Effector memory CD4-positive, alpha-beta T cell (primary cell): ENCODE results near the gene TMPRSS9.
"Not testable (repeated sequence)": the region's sequence is repeated elsewhere in the genome, so short reads cannot be mapped to it uniquely, and the experiment has no call there.

Source experiments
- DNase-seq, 3 donors: peaks; one replicate each; pipeline ENCODE4 v3.0.0-alpha.2; 2020
- H3K27ac ChIP-seq: 2 replicates; pipeline ENCODE4 v1.7.0; 2013; ENCODE audit warnings: mild to moderate bottlenecking, low read length, moderate library complexity; ENCODE audit not compliant: insufficient read depth, poor library complexity, severe bottlenecking
- H3K27me3 ChIP-seq: replicated peaks from 2 replicates; pipeline ENCODE4 v1.7.0; 2013; ENCODE audit warnings: mild to moderate bottlenecking, low read length; ENCODE audit not compliant: insufficient read depth, control insufficient read depth, poor library complexity, severe bottlenecking
- H3K36me3 ChIP-seq: 2 replicates; pipeline ENCODE4 v1.7.0; 2013; ENCODE audit warnings: mild to moderate bottlenecking, low read length, moderate library complexity; ENCODE audit not compliant: control insufficient read depth, insufficient read depth
- H3K4me1 ChIP-seq: 2 replicates; pipeline ENCODE4 v1.7.0; 2013; ENCODE audit warnings: low read length, mild to moderate bottlenecking; ENCODE audit not compliant: control insufficient read depth, insufficient read depth, poor library complexity, severe bottlenecking
- H3K4me3 ChIP-seq: 2 replicates; pipeline ENCODE4 v1.7.0; 2013; ENCODE audit warnings: low read length, low read depth, mild to moderate bottlenecking; ENCODE audit not compliant: insufficient read depth, poor library complexity, severe bottlenecking
- H3K9me3 ChIP-seq: 2 replicates; pipeline ENCODE4 v1.7.0; 2013; ENCODE audit warnings: mild to moderate bottlenecking, low read length, moderate library complexity; ENCODE audit not compliant: control insufficient read depth

Gene TMPRSS9

GRCh38 chr19:2392899-2393298 is 32.8 kb downstream of the TMPRSS9 start:
- not testable (repeated sequence) for DNase-seq

GRCh38 chr19:2394054-2394441 is 34.0 kb downstream of the TMPRSS9 start:
- no peaks in the 10 kb centered on the region for H3K27me3 ChIP-seq
- H3K36me3 ChIP-seq, result no peaks in the 10 kb centered on the region
- no peak overlapping the region for H3K27ac ChIP-seq
- DNase-seq, result no peak
- H3K4me3 ChIP-seq, result no peak overlapping the region
- H3K4me1 ChIP-seq, result no peaks in the 10 kb centered on the region
- no peaks in the 10 kb centered on the region for H3K9me3 ChIP-seq

More at GRCh38 chr19:2392899-2393298, 32.8 kb downstream of the TMPRSS9 start:
- H3K9me3 ChIP-seq, H3K36me3 ChIP-seq, H3K4me1 ChIP-seq, H3K4me3 ChIP-seq, H3K27me3 ChIP-seq, H3K27ac ChIP-seq: not testable (repeated sequence)

- no peaks in the 10 kb centered on the region for H3K4me1 ChIP-seq
- H3K27ac ChIP-seq, result no peak overlapping the region
- H3K4me3 ChIP-seq, result no peak overlapping the region
- no peak for DNase-seq
- H3K27me3 ChIP-seq, result no peaks in the 10 kb centered on the region
- H3K36me3 ChIP-seq, result no peaks in the 10 kb centered on the region
- no peaks in the 10 kb centered on the region for H3K9me3 ChIP-seq
Observed at GRCh38 chr19:2394442-2395292, 34.6 kb downstream of the TMPRSS9 start.

GRCh38 chr19:2395293-2395829 is 35.3 kb downstream of the TMPRSS9 start:
- not testable (repeated sequence) for DNase-seq, H3K36me3 ChIP-seq, H3K27ac ChIP-seq, H3K9me3 ChIP-seq, H3K4me1 ChIP-seq, H3K27me3 ChIP-seq, H3K4me3 ChIP-seq

GRCh38 chr19:2397173-2397572 is 37.1 kb downstream of the TMPRSS9 start:
- not testable (repeated sequence) for H3K4me1 ChIP-seq, H3K4me3 ChIP-seq, H3K36me3 ChIP-seq, H3K9me3 ChIP-seq, DNase-seq, H3K27ac ChIP-seq, H3K27me3 ChIP-seq

GRCh38 chr19:2398735-2399305 is 38.8 kb downstream of the TMPRSS9 start:
- no peak for DNase-seq
- Histone ChIP-seq H3K36me3 (no peaks in the 10 kb centered on the region), H3K4me3 (no peak overlapping the region), H3K27me3 (no peaks in the 10 kb centered on the region), H3K4me1 (no peaks in the 10 kb centered on the region), H3K27ac (no peak overlapping the region), H3K9me3 (no peaks in the 10 kb centered on the region)

GRCh38 chr19:2399582-2399981 is 39.5 kb downstream of the TMPRSS9 start:
- H3K4me1 ChIP-seq, result no peaks in the 10 kb centered on the region
- no peaks in the 10 kb centered on the region for H3K36me3 ChIP-seq
- H3K27ac ChIP-seq, result no peak overlapping the region
- H3K9me3 ChIP-seq, result no peaks in the 10 kb centered on the region
- H3K4me3 ChIP-seq, result no peak overlapping the region
- no peak for DNase-seq
- no peaks in the 10 kb centered on the region for H3K27me3 ChIP-seq

- Histone ChIP-seq H3K27ac (no peak overlapping the region), H3K4me1 (no peaks in the 10 kb centered on the region), H3K4me3 (no peak overlapping the region), H3K36me3 (no peaks in the 10 kb centered on the region), H3K9me3 (no peaks in the 10 kb centered on the region), H3K27me3 (peaks cover 7% of the 10 kb centered on the region)
- no peak for DNase-seq
Observed at GRCh38 chr19:2408247-2408646, 48.2 kb downstream of the TMPRSS9 start.

- H3K4me3 ChIP-seq, result no peak overlapping the region
- no peaks in the 10 kb centered on the region for H3K4me1 ChIP-seq
- H3K36me3 ChIP-seq, result no peaks in the 10 kb centered on the region
- H3K27ac ChIP-seq, result no peak overlapping the region
- H3K27me3 ChIP-seq, result peaks cover 7% of the 10 kb centered on the region
- DNase-seq, result no peak
- no peaks in the 10 kb centered on the region for H3K9me3 ChIP-seq
Observed at GRCh38 chr19:2409352-2409912, 49.4 kb downstream of the TMPRSS9 start.

- H3K4me1 ChIP-seq, result no peaks in the 10 kb centered on the region
- DNase-seq, result no peak
- no peak overlapping the region for H3K4me3 ChIP-seq
- no peaks in the 10 kb centered on the region for H3K9me3 ChIP-seq
- no peaks in the 10 kb centered on the region for H3K36me3 ChIP-seq
- no peak overlapping the region for H3K27ac ChIP-seq
- peaks cover 7% of the 10 kb centered on the region for H3K27me3 ChIP-seq
Observed at GRCh38 chr19:2410023-2410422, 50.0 kb downstream of the TMPRSS9 start.
